Lung (tissue), 12 donors: ENCODE data around the gene KLHL28. TPM values are rescaled to one million over a fixed set of nuclear protein-coding genes. Genes with fewer than 3 reads are reported as not detected.

Experiments
- ATAC-seq: fragments of 200-7000 bp; cut with Tn5 transposase; one replicate; pipeline ENCODE4 v1.9.1; 2020; ENCODE audit warnings: moderate number of reproducible peaks; ENCODE audit not compliant: insufficient read depth, low FRiP score
- DNase-seq, 3 donors: peaks; one replicate each; pipeline ENCODE4 v3.0.0-alpha.2; 2013 to 2017
- H3K27ac ChIP-seq, 2 donors: one replicate each; pipeline ENCODE4 v1.5.1; 2013; ENCODE audit warnings: mild to moderate bottlenecking in 2 of 2, moderate library complexity in 2 of 2, control low read depth in 1 of 2, inconsistent platforms in 1 of 2, low read depth in 1 of 2, low read length in 1 of 2
- H3K27me3 ChIP-seq, 3 donors: one replicate each; pipeline ENCODE4 v1.5.1; 2013; ENCODE audit warnings: low read length in 2 of 3; ENCODE audit not compliant: control insufficient read depth in 3 of 3, insufficient read depth in 3 of 3
- H3K36me3 ChIP-seq, 4 donors: one replicate each; pipeline ENCODE4 v1.5.1; 2013; ENCODE audit warnings: low read length in 4 of 4, mild to moderate bottlenecking in 1 of 4, moderate library complexity in 1 of 4; ENCODE audit not compliant: control insufficient read depth in 4 of 4, insufficient read depth in 4 of 4
- H3K4me1 ChIP-seq, 5 donors: one replicate each; pipeline ENCODE4 v1.5.1; 2013; ENCODE audit warnings: low read length in 5 of 5, mild to moderate bottlenecking in 2 of 5, moderate library complexity in 1 of 5; ENCODE audit not compliant: control insufficient read depth in 5 of 5, insufficient read depth in 5 of 5
- H3K4me3 ChIP-seq: one replicate; pipeline ENCODE4 v1.5.1; 2013; ENCODE audit warnings: mild to moderate bottlenecking, control low read depth, moderate library complexity
- H3K9ac ChIP-seq, 2 donors: one replicate each; pipeline ENCODE4 v1.5.1; 2013; ENCODE audit warnings: low read length in 2 of 2, control low read depth in 1 of 2; ENCODE audit not compliant: insufficient read depth in 1 of 2
- H3K9me3 ChIP-seq, 4 donors: one replicate each; pipeline ENCODE4 v1.5.1; 2013; ENCODE audit warnings: low read length in 3 of 4, mild to moderate bottlenecking in 1 of 4, moderate library complexity in 1 of 4; ENCODE audit not compliant: control insufficient read depth in 4 of 4, insufficient read depth in 3 of 4
- WGBS, 2 donors: extraction: QIAGEN DNeasy Blood & Tissue Kit; methylation state at CpG; one replicate each; pipeline ENCODE4 v1.1.7; 2013; 5-methylcytosine and 5-hydroxymethylcytosine counted together
- polyA plus RNA-seq, 2 donors: library from polyadenylated mRNA; stranded (reverse); fragments of 200-250 nt; gene quantifications; one replicate each; pipeline ENCODE4 v1.2.1, GENCODE V29; 2013
- total RNA-seq, 2 donors: library from RNA; depleted of rRNA in 1 of 2; stranded (reverse); fragments of >200 nt in 1 of 2; gene quantifications; one replicate each; pipeline ENCODE4 v1.2.1, GENCODE V29; 2014 to 2021
- TF ChIP-seq, protein P1 (sequence below): IDR thresholded peaks from 2 replicates; pipeline ENCODE4 v1.5.1; 2012; ENCODE audit warnings: mild to moderate bottlenecking; ENCODE audit errors: control extremely low read depth, extremely low read depth
- donor health status: control.
- donor health status: control.
- donor health status: Bipolar disorder and iron deficiency.
- donor health status: healthy.
- donor health status: DM: yes; HTN: yes; CAD: no.

KLHL28 gene
- total and polyA plus RNA-seq, 4 donors = 2.6 to 29.0 (median 9.5) TPM

DNA sequence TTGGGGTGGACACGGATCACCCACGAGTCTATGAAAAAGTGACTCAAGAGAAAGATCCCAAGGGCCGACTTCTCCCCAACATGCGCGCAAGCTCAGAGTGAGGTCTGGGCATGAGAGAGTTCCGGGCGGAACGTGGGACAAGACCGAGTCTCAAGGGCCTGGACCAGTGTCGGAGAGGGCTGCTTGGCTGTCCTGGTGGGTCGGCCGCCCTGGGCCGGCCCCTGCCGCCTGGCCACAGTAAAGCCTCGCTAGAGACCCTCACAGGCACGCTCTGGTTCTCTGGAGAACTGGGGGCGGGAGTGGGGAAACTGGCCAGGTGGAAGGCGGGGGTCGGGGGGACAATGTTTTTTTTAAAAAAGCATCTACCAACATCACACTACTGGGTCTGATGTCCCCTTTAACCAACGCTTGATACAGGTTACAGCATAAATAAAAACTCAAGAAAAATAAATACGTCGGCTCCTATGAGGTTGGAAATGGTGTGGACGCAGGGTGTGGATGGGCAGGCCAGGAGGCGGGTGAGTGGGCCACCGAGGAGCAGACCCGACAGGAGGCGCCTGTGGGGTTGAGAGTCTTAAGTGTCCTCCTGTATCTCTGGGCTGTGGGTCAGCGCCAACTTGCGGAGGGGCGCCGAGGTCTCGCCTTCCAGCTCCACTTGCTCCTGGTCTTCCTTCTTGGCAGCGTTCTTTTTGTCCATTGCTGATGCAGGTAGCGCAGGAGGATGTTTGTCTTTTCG, 74.7 kb downstream of the KLHL28 start:
- H3K9ac ChIP-seq = no peak overlapping the region
- H3K27me3 ChIP-seq = no peaks in the 10 kb centered on the region
- H3K27ac ChIP-seq = no peak overlapping the region
- H3K36me3 ChIP-seq = no peaks in the 10 kb centered on the region
- TF ChIP-seq, protein P1, sequence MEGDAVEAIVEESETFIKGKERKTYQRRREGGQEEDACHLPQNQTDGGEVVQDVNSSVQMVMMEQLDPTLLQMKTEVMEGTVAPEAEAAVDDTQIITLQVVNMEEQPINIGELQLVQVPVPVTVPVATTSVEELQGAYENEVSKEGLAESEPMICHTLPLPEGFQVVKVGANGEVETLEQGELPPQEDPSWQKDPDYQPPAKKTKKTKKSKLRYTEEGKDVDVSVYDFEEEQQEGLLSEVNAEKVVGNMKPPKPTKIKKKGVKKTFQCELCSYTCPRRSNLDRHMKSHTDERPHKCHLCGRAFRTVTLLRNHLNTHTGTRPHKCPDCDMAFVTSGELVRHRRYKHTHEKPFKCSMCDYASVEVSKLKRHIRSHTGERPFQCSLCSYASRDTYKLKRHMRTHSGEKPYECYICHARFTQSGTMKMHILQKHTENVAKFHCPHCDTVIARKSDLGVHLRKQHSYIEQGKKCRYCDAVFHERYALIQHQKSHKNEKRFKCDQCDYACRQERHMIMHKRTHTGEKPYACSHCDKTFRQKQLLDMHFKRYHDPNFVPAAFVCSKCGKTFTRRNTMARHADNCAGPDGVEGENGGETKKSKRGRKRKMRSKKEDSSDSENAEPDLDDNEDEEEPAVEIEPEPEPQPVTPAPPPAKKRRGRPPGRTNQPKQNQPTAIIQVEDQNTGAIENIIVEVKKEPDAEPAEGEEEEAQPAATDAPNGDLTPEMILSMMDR = no peak
- no peak for ATAC-seq
- WGBS, 2 donors = 96 to 97% methylated on average over 35 of the region's 35 CpGs
- DNase-seq = no peak
- H3K4me3 ChIP-seq = no peak overlapping the region
- H3K4me1 ChIP-seq = peaks cover 0 to 24% (median 0%) of the 10 kb centered on the region in 5 donors
- H3K9me3 ChIP-seq = peaks cover 0 to 10% (median 0%) of the 10 kb centered on the region in 4 donors

DNA sequence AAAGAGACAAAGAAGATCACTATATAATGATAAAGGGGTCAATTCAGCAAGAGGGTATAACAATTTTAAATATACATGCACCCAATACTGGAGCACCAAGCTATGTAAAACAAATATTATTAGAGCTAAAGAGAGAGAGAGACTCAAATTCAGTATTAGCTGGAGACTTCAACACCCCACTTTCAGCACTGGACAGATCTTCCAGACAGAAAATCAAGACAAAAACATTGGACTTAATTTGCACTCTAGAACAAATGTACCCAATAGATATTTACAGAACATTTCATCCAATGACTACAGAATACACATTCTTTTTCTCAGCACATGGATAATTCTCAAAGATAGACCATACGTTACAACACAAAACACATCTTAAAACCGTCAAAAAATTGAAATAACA, 81.0 kb downstream of the KLHL28 start:
- Histone ChIP-seq H3K9me3 (peaks cover 0 to 10% (median 0%) of the 10 kb centered on the region in 4 donors), H3K9ac (no peak overlapping the region), H3K27me3 (no peaks in the 10 kb centered on the region), H3K4me3 (no peak overlapping the region), H3K36me3 (no peaks in the 10 kb centered on the region), H3K4me1 (no peaks in the 10 kb centered on the region), H3K27ac (no peak overlapping the region)
- 93 to 94% methylated on average over 2 of the region's 2 CpGs for WGBS, 2 donors
- TF ChIP-seq, protein P1 = no peak
- ATAC-seq (no peak), DNase-seq (no peak)

Other genes starting within 250 kb of the KLHL28 start
- gene TOGARAM1, start 243 bp upstream of the KLHL28 start, total RNA-seq = 10 to 100 TPM; 18.0 to 52.0 TPM
- 1 to 10 TPM; 4.2 to 4.7 TPM for gene TOGARAM1, start 243 bp upstream of the KLHL28 start, polyA plus RNA-seq
- gene PRPF39, start 122.2 kb upstream of the KLHL28 start, total RNA-seq = 10 to 100 TPM; 23.7 to 79.7 TPM
- gene PRPF39, start 122.2 kb upstream of the KLHL28 start, polyA plus RNA-seq = 10 to 100 TPM; 10.9 to 35.7 TPM
- 10 to 100 TPM; 30.6 to 41.9 TPM for gene FKBP3, start 172.5 kb upstream of the KLHL28 start, total RNA-seq
- gene FKBP3, start 172.5 kb upstream of the KLHL28 start, polyA plus RNA-seq = 10 to 100 TPM; 40.1 to 76.5 TPM
- gene FANCM, start 174.0 kb upstream of the KLHL28 start, total RNA-seq = 10 to 100 TPM in 1 of 2 donors, 1 to 10 TPM in 1; 5.0 to 13.6 TPM
- gene FANCM, start 174.0 kb upstream of the KLHL28 start, polyA plus RNA-seq = 1 to 10 TPM in 1 of 2 donors, under 1 TPM in 1; 0.88 to 3.6 TPM